SK-N-SH (cell line): Measurements from ENCODE around the gene SLC24A1. TPM values are rescaled to one million over a fixed set of nuclear protein-coding genes. Genes with fewer than 3 reads are reported as not detected.

Experiments
- CTCF ChIA-PET: fragments of 300-600, 350-600 bp; formaldehyde crosslinking; extraction: SDS; loops from one replicate; lab custom pipeline; 2021; lab: Yijun Ruan, JAX
- POLR2A ChIA-PET: fragments of 350-600 bp; sonication (Branson Sonifier 250); formaldehyde crosslinking; extraction: SDS; loops from one replicate; lab custom pipeline; 2020; ENCODE audit warnings: antibody characterized with exemption, inconsistent platforms; lab: Yijun Ruan, JAX
- DNase-seq: peaks from one replicate; pipeline ENCODE4 v3.0.0; 2012
- H2AFZ ChIP-seq: fragments of 200-600 bp; sonication (generic); 2 replicates; pipeline ENCODE4 v1.8.1; 2016; ENCODE audit warnings: antibody characterized with exemption, mild to moderate bottlenecking, low read depth
- H3F3A ChIP-seq: fragments of 200-600 bp; sonication (generic); replicated peaks from 2 replicates; pipeline ENCODE3; 2016; ENCODE audit warnings: antibody characterized with exemption, mild to moderate bottlenecking; ENCODE audit not compliant: insufficient read depth
- H3K27ac ChIP-seq, 2 experiments: fragments of 200-500 bp in 1 of 2; fragments of 200-600 bp in 1 of 2; sonication (Bioruptor generic) in 1 of 2; sonication (generic), shearing (Covaris generic) in 1 of 2; 2 replicates each; pipeline versions ENCODE4 v1.5.1 to v1.6.1; 2014 to 2016; ENCODE audit warnings: low read depth in 2 of 2, inconsistent platforms in 1 of 2, low read length in 1 of 2, mild to moderate bottlenecking in 1 of 2, mixed read lengths in 1 of 2
- H3K27me3 ChIP-seq: fragments of 200-600 bp; sonication (generic), shearing (Covaris generic); 2 replicates; pipeline ENCODE4 v1.6.1; 2016; ENCODE audit warnings: mixed run types; ENCODE audit not compliant: insufficient read depth
- H3K36me3 ChIP-seq, 2 experiments: fragments of 200-500 bp in 1 of 2; fragments of 200-600 bp in 1 of 2; sonication (Bioruptor generic) in 1 of 2; sonication (generic) in 1 of 2; replicated peaks in 1 of 2; 2 replicates each; pipeline versions ENCODE3 to v1.5.1; 2014 to 2016; ENCODE audit warnings: low read length in 1 of 2, mild to moderate bottlenecking in 1 of 2; ENCODE audit not compliant: insufficient read depth in 2 of 2, control insufficient read depth in 1 of 2
- H3K4me1 ChIP-seq, 2 experiments: fragments of 200-500 bp in 1 of 2; fragments of 200-600 bp in 1 of 2; sonication (Bioruptor generic) in 1 of 2; sonication (generic), shearing (Covaris generic) in 1 of 2; 2 replicates each; pipeline versions ENCODE4 v1.5.1 to v1.6.1; 2014 to 2016; ENCODE audit warnings: low read depth in 1 of 2, low read length in 1 of 2, mixed run types in 1 of 2; ENCODE audit not compliant: insufficient read depth in 2 of 2, control insufficient read depth in 1 of 2
- H3K4me2 ChIP-seq: fragments of 200-600 bp; sonication (generic), shearing (Covaris generic); 2 replicates; pipeline ENCODE4 v1.6.1; 2017; ENCODE audit warnings: mixed run types
- H3K4me3 ChIP-seq, 2 experiments: fragments of 200-500 bp in 1 of 2; fragments of 200-600 bp in 1 of 2; sonication (Bioruptor generic) in 1 of 2; sonication (generic), shearing (Covaris generic) in 1 of 2; 2 replicates each; pipeline versions ENCODE4 v1.5.1 to v1.8.1; 2014 to 2016; ENCODE audit warnings: low read depth in 2 of 2, inconsistent platforms in 1 of 2, low read length in 1 of 2, mild to moderate bottlenecking in 1 of 2, mixed read lengths in 1 of 2, moderate library complexity in 1 of 2
- H3K79me2 ChIP-seq: fragments of 200-600 bp; sonication (generic); 2 replicates; pipeline ENCODE4 v1.8.1; 2017; ENCODE audit warnings: mild to moderate bottlenecking; ENCODE audit not compliant: insufficient read depth
- H3K9ac ChIP-seq: fragments of 200-600 bp; sonication (generic); 2 replicates; pipeline ENCODE4 v1.6.1; 2017; ENCODE audit warnings: mixed run types
- H3K9me2 ChIP-seq: fragments of 200-600 bp; sonication (generic); 2 replicates; pipeline ENCODE4 v1.6.1; 2017; ENCODE audit warnings: mixed run types
- H3K9me3 ChIP-seq: fragments of 200-600 bp; sonication (generic); 2 replicates; pipeline ENCODE4 v1.6.1; 2017; ENCODE audit warnings: mixed run types, mild to moderate bottlenecking, moderate library complexity
- H4K20me1 ChIP-seq: fragments of 200-600 bp; sonication (generic); 2 replicates; pipeline ENCODE4 v1.6.1; 2017; ENCODE audit warnings: mild to moderate bottlenecking, mixed run types; ENCODE audit not compliant: insufficient read depth
- ELF1 ChIP-seq: IDR thresholded peaks from 2 replicates; pipeline ENCODE4 v1.4.0; 2012
- FOXM1 ChIP-seq: IDR thresholded peaks from 2 replicates; pipeline ENCODE4 v1.4.0; 2012; ENCODE audit warnings: low read depth, mild to moderate bottlenecking
- GABPA ChIP-seq: IDR thresholded peaks from 2 replicates; pipeline ENCODE4 v1.4.0; 2012; ENCODE audit warnings: low read depth, mild to moderate bottlenecking
- GATA2 ChIP-seq: sonication (generic); formaldehyde crosslinking; IDR thresholded peaks from 2 replicates; pipeline ENCODE4 v1.5.0; 2020; ENCODE audit warnings: mild to moderate bottlenecking, missing genetic modification reagents
- IRF3 ChIP-seq: fragments of 150-350 bp; IDR thresholded peaks from 2 replicates; pipeline ENCODE4 v1.6.1; 2016; ENCODE audit warnings: mild to moderate bottlenecking, low read depth, low read length
- JUND ChIP-seq: IDR thresholded peaks from 2 replicates; pipeline ENCODE4 v1.4.0; 2012
- NRF1 ChIP-seq: IDR thresholded peaks from 2 replicates; pipeline ENCODE4 v1.6.1; 2012; ENCODE audit warnings: low read depth, mild to moderate bottlenecking, low read length
- PBX3 ChIP-seq: IDR thresholded peaks from 2 replicates; pipeline ENCODE4; 2012
- REST ChIP-seq: IDR thresholded peaks from 2 replicates; pipeline ENCODE4 v1.6.1; 2012; ENCODE audit warnings: mild to moderate bottlenecking, low read depth, low read length, moderate library complexity
- RXRA ChIP-seq: IDR thresholded peaks from 2 replicates; pipeline ENCODE4 v1.4.0; 2012; ENCODE audit warnings: low read depth, mild to moderate bottlenecking, borderline replicate concordance
- SIN3A ChIP-seq: IDR thresholded peaks from 2 replicates; pipeline ENCODE4 v1.6.1; 2012; ENCODE audit warnings: low read depth, mild to moderate bottlenecking, low read length, moderate library complexity, borderline replicate concordance
- TAF1 ChIP-seq: IDR thresholded peaks from 2 replicates; pipeline ENCODE4 v1.6.1; 2012; ENCODE audit warnings: low read depth, mild to moderate bottlenecking, low read length, moderate library complexity, borderline replicate concordance
- TCF12 ChIP-seq: IDR thresholded peaks from 2 replicates; pipeline ENCODE4 v1.4.0; 2012
- ZBTB33 ChIP-seq: IDR thresholded peaks from 2 replicates; pipeline ENCODE4 v1.4.0; 2012; ENCODE audit warnings: low read depth, borderline replicate concordance
- WGBS: methylation state at CpG from one replicate; pipeline ENCODE4 v1.1.6; 2017; ENCODE audit warnings: low lambda C conversion rate; 5-methylcytosine and 5-hydroxymethylcytosine counted together
- polyA plus RNA-seq, 3 experiments: library from polyadenylated mRNA; depleted of rRNA; stranded (reverse); fragments of >200 nt; gene quantifications; 2 replicates each; pipeline ENCODE4 v1.2.3, GENCODE V29; 2012
- TF ChIP-seq, protein P1 (sequence below): fragments of 200-600 bp; sonication (generic); IDR thresholded peaks from 2 replicates; pipeline ENCODE4 v1.6.1; 2017; ENCODE audit warnings: antibody characterized with exemption, mild to moderate bottlenecking, moderate library complexity
- TF ChIP-seq, protein P2 (sequence below): IDR thresholded peaks from 2 replicates; pipeline ENCODE4 v1.4.0; 2012; ENCODE audit warnings: low read depth
- TF ChIP-seq, protein P3 (sequence below): fragments of 150-350 bp; IDR thresholded peaks from 2 replicates; pipeline ENCODE4 v1.6.1; 2017; ENCODE audit warnings: antibody characterized with exemption, low read length, low read depth, borderline replicate concordance

Gene SLC24A1
- polyA plus RNA-seq, 1 of the 3 experiments (the other 2 are of a cell fraction), result 7.7 TPM

DNA sequence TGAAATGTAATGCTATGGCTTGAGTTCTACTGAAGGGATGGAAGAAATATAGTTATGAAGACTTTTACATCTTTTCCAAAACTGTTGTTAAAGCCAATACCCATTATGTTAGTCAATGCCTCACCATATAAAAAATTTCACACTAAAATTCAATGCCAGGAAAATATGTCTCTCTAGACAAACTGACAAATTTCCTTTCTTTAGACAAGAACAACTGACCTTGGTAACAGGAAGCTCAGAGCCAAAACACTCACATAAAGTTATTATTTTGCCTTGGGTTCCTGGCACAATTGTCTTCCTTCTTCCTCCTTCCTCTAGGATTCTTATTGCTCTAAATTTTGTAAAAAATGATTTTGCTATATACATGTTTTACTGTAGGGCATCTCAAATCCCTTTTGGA is 37.5 kb upstream of the SLC24A1 start:
- Histone ChIP-seq H3K27ac (peak overlapping the region; percentile 45 to 48; a peak in 3 of 4 replicates), H3K9ac (no peak overlapping the region), H3K79me2 (no peaks in the 10 kb centered on the region), H3K4me3 (no peak overlapping the region), H3K9me2 (no peaks in the 10 kb centered on the region), H3K27me3 (no peaks in the 10 kb centered on the region), H4K20me1 (no peaks in the 10 kb centered on the region), H3K4me1 (peaks cover 21 to 26% of the 10 kb centered on the region in 2 experiments), H3F3A (peaks cover 20% of the 10 kb centered on the region), H3K36me3 (peaks cover 60 to 61% of the 10 kb centered on the region in 2 experiments), H3K4me2 (peak overlapping the region; percentile 38; the same call in 1 of the 2 replicates), H2AFZ (no peak overlapping the region), H3K9me3 (no peaks in the 10 kb centered on the region)
- TF ChIP-seq RXRA (no peak), IRF3 (no peak), ZBTB33 (no peak), ELF1 (no peak)
- CTCF ChIA-PET, result no interaction called here
- POLR2A ChIA-PET, result interaction anchor here (0.6 kb wide), 1 partner anchor 332 kb away, joined by 3 read pairs; no protein-coding TSS in a partner anchor
- no peak for DNase-seq

DNA sequence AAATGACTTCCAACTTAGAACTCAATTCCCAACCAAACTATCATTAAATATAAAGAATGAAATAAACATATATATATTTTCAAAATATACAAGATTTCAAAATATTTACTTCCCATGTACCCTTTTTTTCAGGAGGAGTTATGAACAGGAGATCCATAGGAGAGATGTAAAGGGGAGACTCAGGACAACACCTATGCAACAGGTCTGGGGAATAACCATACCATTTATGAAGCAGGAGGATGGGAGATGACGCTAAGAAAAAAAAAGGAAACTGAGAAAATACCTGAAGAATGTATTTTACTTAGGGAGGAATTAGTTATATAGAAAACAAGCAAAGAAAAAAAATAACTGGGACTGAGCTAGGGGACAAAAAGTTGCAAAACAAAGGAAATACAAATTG is 34.6 kb upstream of the SLC24A1 start:
- CTCF ChIA-PET, result no interaction called here
- Histone ChIP-seq H4K20me1 (no peaks in the 10 kb centered on the region), H3F3A (peaks cover 4% of the 10 kb centered on the region), H3K27me3 (no peaks in the 10 kb centered on the region), H3K36me3 (peaks cover 64 to 72% of the 10 kb centered on the region in 2 experiments), H3K4me3 (no peak overlapping the region), H3K9me3 (no peaks in the 10 kb centered on the region), H3K9ac (no peak overlapping the region), H3K4me2 (no peak overlapping the region), H2AFZ (no peak overlapping the region), H3K4me1 (peaks cover 5 to 9% of the 10 kb centered on the region in 2 experiments; a peak in 3 of 4 replicates)
- 98% methylated on average over 1 of the region's 1 CpG for WGBS
- POLR2A ChIA-PET, result no interaction called here
- TF ChIP-seq NRF1 (no peak), PBX3 (no peak), FOXM1 (no peak), JUND (no peak), GATA2 (CRISPR knock-in tag) (no peak), REST (no peak), GABPA (no peak), TCF12 (no peak), TAF1 (no peak), SIN3A (no peak)
- TF ChIP-seq, protein P1, sequence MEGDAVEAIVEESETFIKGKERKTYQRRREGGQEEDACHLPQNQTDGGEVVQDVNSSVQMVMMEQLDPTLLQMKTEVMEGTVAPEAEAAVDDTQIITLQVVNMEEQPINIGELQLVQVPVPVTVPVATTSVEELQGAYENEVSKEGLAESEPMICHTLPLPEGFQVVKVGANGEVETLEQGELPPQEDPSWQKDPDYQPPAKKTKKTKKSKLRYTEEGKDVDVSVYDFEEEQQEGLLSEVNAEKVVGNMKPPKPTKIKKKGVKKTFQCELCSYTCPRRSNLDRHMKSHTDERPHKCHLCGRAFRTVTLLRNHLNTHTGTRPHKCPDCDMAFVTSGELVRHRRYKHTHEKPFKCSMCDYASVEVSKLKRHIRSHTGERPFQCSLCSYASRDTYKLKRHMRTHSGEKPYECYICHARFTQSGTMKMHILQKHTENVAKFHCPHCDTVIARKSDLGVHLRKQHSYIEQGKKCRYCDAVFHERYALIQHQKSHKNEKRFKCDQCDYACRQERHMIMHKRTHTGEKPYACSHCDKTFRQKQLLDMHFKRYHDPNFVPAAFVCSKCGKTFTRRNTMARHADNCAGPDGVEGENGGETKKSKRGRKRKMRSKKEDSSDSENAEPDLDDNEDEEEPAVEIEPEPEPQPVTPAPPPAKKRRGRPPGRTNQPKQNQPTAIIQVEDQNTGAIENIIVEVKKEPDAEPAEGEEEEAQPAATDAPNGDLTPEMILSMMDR, result no peak
- TF ChIP-seq, protein P2, sequence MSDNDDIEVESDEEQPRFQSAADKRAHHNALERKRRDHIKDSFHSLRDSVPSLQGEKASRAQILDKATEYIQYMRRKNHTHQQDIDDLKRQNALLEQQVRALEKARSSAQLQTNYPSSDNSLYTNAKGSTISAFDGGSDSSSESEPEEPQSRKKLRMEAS, result no peak
- TF ChIP-seq, protein P3, sequence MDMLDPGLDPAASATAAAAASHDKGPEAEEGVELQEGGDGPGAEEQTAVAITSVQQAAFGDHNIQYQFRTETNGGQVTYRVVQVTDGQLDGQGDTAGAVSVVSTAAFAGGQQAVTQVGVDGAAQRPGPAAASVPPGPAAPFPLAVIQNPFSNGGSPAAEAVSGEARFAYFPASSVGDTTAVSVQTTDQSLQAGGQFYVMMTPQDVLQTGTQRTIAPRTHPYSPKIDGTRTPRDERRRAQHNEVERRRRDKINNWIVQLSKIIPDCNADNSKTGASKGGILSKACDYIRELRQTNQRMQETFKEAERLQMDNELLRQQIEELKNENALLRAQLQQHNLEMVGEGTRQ, result no peak
- TF ChIP-seq, all 33 proteins: peak for 0
- no peak for DNase-seq
- no peaks in the 10 kb centered on the region for H3K79me2 ChIP-seq
- H3K27ac ChIP-seq, result no peak overlapping the region
- no peaks in the 10 kb centered on the region for H3K9me2 ChIP-seq
